Peyer's patch (tissue), 4 donors: ENCODE data around the gene SPINK13.

Experiments
- POLR2A ChIP-seq, 2 donors: fragments of 450-650 bp; IDR thresholded peaks; one replicate each; pipeline ENCODE4 v1.5.1; 2017; ENCODE audit warnings: antibody characterized with exemption in 2 of 2, mild to moderate bottlenecking in 2 of 2, moderate library complexity in 2 of 2
- TF ChIP-seq, protein P1 (sequence below), 6 experiments: fragments of 450-650 bp in 4 of 6; fragments of 200-600 bp in 2 of 6; sonication (generic) in 1 of 6; IDR thresholded peaks; one replicate each; pipeline ENCODE4 v1.5.1; 2017 to 2019; ENCODE audit warnings: antibody characterized with exemption in 6 of 6, mild to moderate bottlenecking in 3 of 6, moderate library complexity in 1 of 6

DNA sequence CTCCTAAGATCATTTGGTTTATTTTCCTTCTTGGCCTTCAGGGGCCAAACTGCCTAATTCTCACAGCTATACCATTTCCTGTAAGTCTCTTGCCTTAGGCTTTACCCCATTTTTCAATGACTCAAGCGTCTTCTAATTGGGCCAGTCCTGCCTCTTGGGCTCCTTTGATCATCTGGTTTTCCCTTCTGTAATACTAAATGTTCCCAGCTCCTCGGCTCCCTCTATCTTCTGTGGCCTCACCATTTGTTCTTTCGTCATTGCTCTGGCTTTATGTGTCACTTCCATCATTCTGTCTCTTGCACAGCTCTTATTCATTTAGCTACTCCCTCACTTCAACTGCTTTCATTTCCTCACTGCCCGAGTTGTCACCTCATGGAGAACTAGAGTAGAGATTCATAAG, 29.1 kb downstream of the SPINK13 start:
- TF ChIP-seq, protein P1, sequence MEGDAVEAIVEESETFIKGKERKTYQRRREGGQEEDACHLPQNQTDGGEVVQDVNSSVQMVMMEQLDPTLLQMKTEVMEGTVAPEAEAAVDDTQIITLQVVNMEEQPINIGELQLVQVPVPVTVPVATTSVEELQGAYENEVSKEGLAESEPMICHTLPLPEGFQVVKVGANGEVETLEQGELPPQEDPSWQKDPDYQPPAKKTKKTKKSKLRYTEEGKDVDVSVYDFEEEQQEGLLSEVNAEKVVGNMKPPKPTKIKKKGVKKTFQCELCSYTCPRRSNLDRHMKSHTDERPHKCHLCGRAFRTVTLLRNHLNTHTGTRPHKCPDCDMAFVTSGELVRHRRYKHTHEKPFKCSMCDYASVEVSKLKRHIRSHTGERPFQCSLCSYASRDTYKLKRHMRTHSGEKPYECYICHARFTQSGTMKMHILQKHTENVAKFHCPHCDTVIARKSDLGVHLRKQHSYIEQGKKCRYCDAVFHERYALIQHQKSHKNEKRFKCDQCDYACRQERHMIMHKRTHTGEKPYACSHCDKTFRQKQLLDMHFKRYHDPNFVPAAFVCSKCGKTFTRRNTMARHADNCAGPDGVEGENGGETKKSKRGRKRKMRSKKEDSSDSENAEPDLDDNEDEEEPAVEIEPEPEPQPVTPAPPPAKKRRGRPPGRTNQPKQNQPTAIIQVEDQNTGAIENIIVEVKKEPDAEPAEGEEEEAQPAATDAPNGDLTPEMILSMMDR (IDR thresholded peaks at IDR 0.05), result no peak
- TF ChIP-seq POLR2A (IDR thresholded peaks at IDR 0.05), result no peak
